RWPE1 (cell line): Measurements from ENCODE around the gene VMP1.
A peak's percentile ranks its signal among the peaks of the same experiment; 100 is the strongest.
"Not testable (repeated sequence)": the region's sequence is repeated elsewhere in the genome, so short reads cannot be mapped to it uniquely, and the experiment has no call there.

Source experiments
- CTCF ChIA-PET: fragments of 350-600 bp; sonication (Branson Sonifier 250); formaldehyde crosslinking; extraction: SDS; loops from one replicate; lab custom pipeline; 2021; lab: Yijun Ruan, JAX
- POLR2A ChIA-PET: fragments of 400-600 bp; formaldehyde crosslinking; extraction: SDS; loops from one replicate; lab custom pipeline; 2020; ENCODE audit warnings: antibody characterized with exemption; ENCODE audit not compliant: low non-redundant PET; lab: Yijun Ruan, JAX
- DNase-seq: peaks from one replicate; pipeline ENCODE4 v3.0.0; 2012; ENCODE audit warnings: low spot score
- H3K27ac ChIP-seq: fragments of 450-650 bp; 2 replicates; pipeline ENCODE4 v1.5.1; 2017
- TF ChIP-seq, protein P1 (sequence below): fragments of 450-650 bp; conservative IDR thresholded peaks from 2 replicates; pipeline ENCODE4 v1.5.1; 2017; ENCODE audit warnings: low read depth, mild to moderate bottlenecking

VMP1 gene

DNA sequence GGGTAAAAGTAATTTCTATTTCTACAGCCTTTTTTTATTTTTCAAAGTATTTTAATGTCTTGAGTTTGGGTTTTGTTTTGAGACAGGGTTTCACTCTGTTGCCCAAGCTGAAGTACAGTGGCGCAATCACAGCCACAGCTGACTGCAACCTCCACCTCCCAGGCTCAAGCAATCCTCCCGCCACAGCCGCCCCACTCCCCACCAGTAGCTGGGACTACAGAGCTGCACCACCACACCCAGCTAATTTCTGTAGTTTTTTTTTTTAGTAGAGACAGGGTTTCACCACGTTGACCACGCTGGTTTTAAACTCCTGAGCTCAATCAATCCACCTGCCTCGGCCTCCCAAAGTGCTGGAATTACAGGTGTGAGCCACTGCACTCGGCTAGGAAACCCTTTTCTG is 141.3 kb downstream of the VMP1 start:
- TF ChIP-seq, protein P1, sequence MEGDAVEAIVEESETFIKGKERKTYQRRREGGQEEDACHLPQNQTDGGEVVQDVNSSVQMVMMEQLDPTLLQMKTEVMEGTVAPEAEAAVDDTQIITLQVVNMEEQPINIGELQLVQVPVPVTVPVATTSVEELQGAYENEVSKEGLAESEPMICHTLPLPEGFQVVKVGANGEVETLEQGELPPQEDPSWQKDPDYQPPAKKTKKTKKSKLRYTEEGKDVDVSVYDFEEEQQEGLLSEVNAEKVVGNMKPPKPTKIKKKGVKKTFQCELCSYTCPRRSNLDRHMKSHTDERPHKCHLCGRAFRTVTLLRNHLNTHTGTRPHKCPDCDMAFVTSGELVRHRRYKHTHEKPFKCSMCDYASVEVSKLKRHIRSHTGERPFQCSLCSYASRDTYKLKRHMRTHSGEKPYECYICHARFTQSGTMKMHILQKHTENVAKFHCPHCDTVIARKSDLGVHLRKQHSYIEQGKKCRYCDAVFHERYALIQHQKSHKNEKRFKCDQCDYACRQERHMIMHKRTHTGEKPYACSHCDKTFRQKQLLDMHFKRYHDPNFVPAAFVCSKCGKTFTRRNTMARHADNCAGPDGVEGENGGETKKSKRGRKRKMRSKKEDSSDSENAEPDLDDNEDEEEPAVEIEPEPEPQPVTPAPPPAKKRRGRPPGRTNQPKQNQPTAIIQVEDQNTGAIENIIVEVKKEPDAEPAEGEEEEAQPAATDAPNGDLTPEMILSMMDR: no peak
- DNase-seq: no peak
- POLR2A ChIA-PET: no interaction called here
- peak overlapping the region; percentile 96 for H3K27ac ChIP-seq
- CTCF ChIA-PET: interaction anchor here (0.8 kb wide), 1 partner anchor 10 kb away, joined by 4 read pairs; no protein-coding TSS in a partner anchor

GRCh38 chr17:59850311-59850710 is 142.9 kb downstream of the VMP1 start:
- POLR2A ChIA-PET, DNase-seq: not testable (repeated sequence)
- H3K27ac ChIP-seq: peak overlapping the region; percentile 79
- CTCF ChIA-PET: interaction anchor here (0.6 to 2.2 kb wide), 3 partner anchors 9 to 239 kb away, joined by 3 to 6 read pairs (median 3); no protein-coding TSS in a partner anchor

DNA sequence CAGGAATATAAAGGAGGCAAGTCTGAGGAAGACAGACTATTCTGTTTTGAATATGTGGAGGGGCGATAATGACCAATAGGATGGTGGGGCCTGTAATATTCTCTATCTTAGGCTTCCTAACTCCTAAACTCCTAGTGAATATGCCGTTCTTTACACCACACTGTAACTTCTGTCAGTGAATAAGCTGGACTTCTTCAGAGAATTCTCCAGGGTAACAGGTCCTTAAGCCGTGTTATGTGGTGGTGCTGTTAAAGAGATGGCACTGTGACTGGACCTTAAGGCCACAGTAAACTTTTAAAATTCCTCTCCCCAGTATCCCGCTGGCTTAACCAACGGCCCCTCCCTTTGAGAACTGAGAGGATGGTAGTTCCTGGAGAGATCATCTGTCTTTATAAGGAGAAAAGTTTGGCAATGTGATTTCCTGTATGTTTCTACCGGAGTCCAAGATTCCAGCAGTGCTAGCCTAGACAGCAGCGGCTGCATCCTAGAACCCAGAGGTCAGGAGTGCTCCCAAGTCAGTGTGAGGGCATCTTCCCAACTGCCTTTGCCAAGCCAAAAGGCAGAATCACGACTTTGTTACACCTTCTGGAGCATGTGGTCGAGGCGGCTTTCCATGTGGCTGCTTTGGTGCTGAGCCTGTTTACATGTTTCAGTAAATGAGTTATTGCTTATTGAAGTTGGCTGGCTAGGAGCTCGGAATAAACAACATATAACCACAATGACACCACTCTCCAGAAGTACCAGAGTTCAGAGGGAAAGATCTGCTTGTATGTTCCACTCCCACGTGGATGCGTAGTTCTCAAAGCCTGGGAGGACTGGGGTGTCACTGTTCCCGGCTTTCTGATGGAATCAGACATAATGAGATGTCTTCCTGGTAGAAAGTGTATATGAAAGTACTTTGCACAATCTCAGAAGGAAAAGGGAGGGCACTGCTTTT is 144.3 kb downstream of the VMP1 start:
- peak overlapping the region; percentile 79 for H3K27ac ChIP-seq
- ChIA-PET CTCF (interaction anchor here (2.2 kb wide), 1 partner anchor 8 kb away, joined by 6 read pairs; no protein-coding TSS in a partner anchor), POLR2A (no interaction called here)
- no peak for DNase-seq
- TF ChIP-seq, protein P1: no peak

GRCh38 chr17:59852847-59853167 is 145.4 kb downstream of the VMP1 start:
- POLR2A ChIA-PET, DNase-seq: not testable (repeated sequence)
- peak overlapping the region; percentile 95 for H3K27ac ChIP-seq
- CTCF ChIA-PET: interaction anchor here (0.6 to 2.0 kb wide), 3 partner anchors 95 to 334 kb away, joined by 3 to 6 read pairs (median 5); no protein-coding TSS in a partner anchor

- TF ChIP-seq, protein P1: peak; percentile 78
- CTCF ChIA-PET: interaction anchor here (0.6 to 2.0 kb wide), 4 partner anchors 70 to 334 kb away, joined by 3 to 6 read pairs (median 5); no protein-coding TSS in a partner anchor
- peak; percentile 74 for DNase-seq
Measured at GRCh38 chr17:59853168-59853918, 145.9 kb downstream of the VMP1 start.

GRCh38 chr17:59853919-59854729 is 146.7 kb downstream of the VMP1 start:
- POLR2A ChIA-PET, DNase-seq: not testable (repeated sequence)
- CTCF ChIA-PET: interaction anchor here (0.6 to 2.0 kb wide), 2 partner anchors 71 to 101 kb away, joined by 5 to 6 read pairs; no protein-coding TSS in a partner anchor
- peak overlapping the region; percentile 95 for H3K27ac ChIP-seq

More at GRCh38 chr17:59853168-59853918, 145.9 kb downstream of the VMP1 start:
- H3K27ac ChIP-seq: peak overlapping the region; percentile 95
- POLR2A ChIA-PET: no interaction called here

DNA sequence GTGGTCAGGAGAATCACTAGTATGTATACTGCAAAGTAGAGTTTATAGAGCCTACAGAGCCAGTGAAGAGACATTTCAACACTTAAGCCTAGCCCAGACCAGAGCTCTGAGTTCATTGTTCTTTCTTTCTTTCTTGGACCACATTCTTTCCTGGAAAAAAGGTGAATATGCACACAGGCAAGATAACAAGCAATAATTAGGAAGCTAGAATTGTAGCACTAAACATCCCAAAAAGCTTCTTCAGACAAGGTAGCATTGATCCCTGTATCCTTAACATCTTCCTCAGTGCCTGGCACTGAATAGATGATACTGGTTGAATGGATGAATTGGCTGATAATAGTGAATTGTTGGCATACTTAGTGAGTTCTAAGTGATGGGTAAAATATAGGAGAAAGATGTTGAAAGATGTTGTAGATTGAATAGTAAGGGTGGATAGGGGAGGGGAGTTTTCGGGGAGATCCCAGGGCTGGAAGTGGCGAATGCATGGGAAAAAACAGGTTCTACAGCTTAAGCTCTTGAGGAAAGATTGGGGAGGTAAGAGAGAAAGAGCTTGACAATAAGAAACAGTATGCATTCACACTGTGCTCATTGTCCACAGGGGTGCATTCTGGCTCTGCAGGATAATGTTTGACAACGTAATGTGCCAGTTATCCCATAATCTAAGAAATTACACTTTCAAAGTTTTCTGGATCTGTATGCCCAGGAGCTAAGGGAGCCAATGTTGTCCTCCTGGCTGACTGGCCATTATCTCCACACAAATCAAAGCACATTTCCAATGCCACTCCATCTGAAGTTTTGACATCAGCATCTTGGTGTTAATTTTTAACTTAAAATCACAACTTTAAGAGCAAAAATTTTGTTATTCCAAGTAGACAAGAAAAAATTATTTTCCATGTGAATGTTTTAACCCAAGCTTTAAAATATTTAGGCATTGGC is 149.7 kb downstream of the VMP1 start:
- TF ChIP-seq, protein P1: no peak
- ChIA-PET CTCF (interaction anchor here (0.6 kb wide), 1 partner anchor 18 kb away, joined by 3 read pairs; no protein-coding TSS in a partner anchor), POLR2A (no interaction called here)
- DNase-seq: no peak
- H3K27ac ChIP-seq: no peak overlapping the region
